Hepatic stellate cell (primary cell): ENCODE measurements around the gene KCNG1.
A peak's percentile ranks its signal among the peaks of the same experiment; 100 is the strongest.

Experiments
- DNase-seq: peaks from one replicate; pipeline ENCODE4 v3.0.0; 2011; ENCODE audit warnings: low spot score

Gene KCNG1

GRCh38 chr20:51013577-51014330 is 9.2 kb downstream of the KCNG1 start:
- DNase-seq = no peak

GRCh38 chr20:51012357-51012756 is 10.6 kb downstream of the KCNG1 start:
- DNase-seq = no peak

- no peak for DNase-seq
These were observed 11.4 kb downstream of the KCNG1 start for GRCh38 chr20:51011479-51011878.

GRCh38 chr20:51010932-51011331 is 12.0 kb downstream of the KCNG1 start:
- DNase-seq = no peak

DNA sequence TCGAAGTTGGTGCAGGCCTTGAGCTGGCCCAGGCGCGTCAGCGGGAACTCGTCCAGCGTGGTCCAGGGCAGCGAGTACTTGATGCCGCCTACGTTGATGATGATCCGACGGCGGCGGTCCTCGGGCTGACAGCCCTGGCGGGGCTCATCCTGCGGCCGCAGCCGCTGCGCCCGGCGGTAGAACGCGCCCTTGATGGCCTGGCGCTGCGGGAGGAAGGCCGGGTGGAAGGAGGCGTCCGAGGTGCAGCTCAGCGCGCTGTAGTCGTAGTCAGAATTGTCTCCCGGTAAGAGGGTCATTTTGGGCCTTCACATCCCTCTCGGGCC is 12.9 kb downstream of the KCNG1 start:
- DNase-seq = no peak

GRCh38 chr20:51009303-51010042 is 13.4 kb downstream of the KCNG1 start:
- no peak for DNase-seq

DNA sequence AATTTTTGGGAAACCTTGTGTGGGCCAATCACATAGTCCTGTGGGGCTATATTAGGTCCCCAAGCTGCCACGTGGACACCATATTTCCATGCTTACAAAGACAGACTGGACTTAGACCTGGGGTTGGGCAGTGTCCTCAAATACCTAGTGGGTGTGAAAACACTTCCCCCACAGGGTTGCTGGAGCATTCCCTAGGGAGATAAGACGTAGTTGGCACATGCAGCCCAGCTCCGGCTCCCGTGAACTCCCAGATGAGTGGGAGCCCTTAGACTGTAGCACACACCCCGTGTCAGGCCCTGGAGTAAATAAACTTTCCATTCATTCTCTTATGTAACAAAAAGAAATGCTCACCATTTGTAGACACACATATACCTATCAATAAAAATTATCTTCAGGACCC is 14.2 kb downstream of the KCNG1 start:
- DNase-seq = no peak

- no peak for DNase-seq
These were observed 17.7 kb downstream of the KCNG1 start for GRCh38 chr20:51005214-51005613.

- DNase-seq = no peak
These were observed 18.1 kb downstream of the KCNG1 start for GRCh38 chr20:51004781-51005180.

DNA sequence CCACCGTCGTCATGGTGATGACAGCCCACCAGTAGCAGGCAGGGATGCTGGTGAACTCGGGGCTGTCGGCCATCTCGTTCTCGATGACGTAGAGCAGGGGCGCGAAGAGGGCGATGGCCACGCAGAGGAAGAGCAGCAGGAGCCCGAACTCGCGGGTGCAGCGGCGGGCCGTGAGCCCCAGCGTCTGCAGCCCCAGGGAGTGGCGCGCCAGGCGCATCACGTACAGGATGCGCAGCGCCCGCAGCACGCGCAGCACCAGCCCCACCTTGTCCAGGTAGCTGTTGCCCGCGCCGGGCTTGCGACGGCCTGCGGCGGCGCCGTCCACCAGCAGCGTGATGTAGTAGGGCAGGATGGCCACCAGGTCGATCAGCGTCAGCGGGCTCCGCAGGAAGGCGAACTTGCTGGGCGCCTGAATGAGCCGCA is 18.6 kb downstream of the KCNG1 start:
- no peak for DNase-seq

- DNase-seq = no peak
These were observed 19.2 kb downstream of the KCNG1 start for GRCh38 chr20:51003753-51004152.

- no peak for DNase-seq
These were observed 20.3 kb downstream of the KCNG1 start for GRCh38 chr20:51002633-51003032.

DNA sequence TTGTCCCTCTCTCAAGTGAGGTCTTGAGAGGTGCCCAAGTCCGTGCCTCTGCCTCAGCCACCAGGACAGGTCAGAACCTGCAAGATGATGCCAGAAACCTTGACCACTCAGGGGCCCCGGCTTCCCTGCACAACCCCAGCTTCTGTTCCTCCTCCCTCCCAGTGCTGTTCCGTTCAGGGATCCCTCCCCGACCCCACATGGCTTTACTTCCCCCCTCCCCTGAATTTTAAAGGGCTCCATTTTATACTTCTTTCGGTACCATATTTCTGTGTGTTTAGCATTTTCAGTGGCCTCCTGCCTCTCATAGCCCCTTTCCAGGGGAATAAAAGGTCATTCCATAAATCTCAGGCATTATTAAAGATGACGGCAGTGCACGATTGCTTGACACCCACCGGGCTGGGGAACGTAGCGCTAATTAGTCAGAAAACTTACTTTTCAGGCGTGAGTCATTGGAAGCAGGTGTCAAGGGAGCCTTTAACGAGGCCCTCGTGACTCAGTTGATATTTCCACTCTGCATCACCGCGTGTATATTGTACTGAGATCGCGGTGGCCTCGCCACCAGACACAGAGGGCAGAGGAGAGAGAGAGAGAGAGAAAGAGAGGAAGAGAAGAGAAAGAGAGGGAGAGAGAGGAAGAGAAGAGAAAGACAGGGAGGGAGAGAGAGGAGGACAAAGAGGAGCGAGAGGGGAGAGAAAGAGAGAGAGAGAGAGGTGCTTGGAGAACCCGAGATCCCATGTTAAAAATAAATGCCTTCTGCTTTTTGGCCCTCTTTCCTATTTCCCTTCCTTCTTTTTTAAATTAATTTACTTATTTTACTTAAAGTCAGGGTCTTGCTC is 21.3 kb downstream of the KCNG1 start:
- no peak for DNase-seq

- no peak for DNase-seq
These were observed 23.6 kb downstream of the KCNG1 start for GRCh38 chr20:50999355-50999754.

DNA sequence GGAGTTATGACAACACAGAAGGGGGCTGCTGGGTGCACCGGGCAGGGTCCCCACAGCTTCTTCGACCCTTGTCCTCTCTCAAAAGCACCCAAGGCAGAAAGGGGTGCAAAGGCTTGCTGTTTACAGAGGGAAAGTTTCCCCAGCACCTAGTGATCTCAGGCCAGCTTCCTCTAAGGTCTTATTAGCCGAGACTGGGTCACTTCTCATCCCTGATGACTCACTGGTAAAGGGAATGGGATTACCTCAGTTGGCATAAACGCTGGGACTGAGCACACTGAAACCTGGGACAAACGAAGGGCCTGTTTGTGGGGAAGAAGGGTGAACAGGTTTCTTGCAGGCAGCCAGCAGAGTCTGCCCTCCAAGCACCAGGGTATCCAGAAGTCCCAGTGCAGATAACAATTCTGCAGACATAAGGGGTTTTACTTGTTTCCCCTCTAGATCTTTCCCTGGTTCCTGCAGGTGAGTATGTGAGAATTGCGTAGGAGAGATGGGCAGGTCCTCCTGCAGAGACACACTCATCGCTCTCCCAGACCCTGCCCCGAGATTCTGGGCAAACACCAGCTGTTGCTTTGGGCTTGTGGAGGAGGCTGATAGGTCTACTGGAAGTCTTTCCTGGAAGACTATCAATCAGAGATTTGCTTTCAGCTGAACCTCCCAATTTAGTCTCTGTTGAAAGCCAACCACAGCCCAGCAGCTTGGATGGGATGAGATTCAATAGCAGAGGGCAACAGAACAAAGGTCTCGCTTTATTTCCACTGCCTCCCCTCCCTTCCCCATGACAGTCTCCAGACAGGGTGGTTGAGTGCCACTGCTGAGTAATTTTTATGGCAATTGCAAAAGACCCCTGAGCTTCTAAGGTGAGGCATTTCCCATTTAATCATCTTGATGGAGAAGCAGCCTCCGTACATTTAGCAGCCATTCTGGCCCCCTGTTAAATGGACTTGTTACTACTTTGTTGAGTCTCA is 25.7 kb downstream of the KCNG1 start:
- DNase-seq = peak; percentile 58

- DNase-seq = no peak
These were observed 27.4 kb downstream of the KCNG1 start for GRCh38 chr20:50995506-50995905.

GRCh38 chr20:50993876-50994275 is 29.0 kb downstream of the KCNG1 start:
- DNase-seq = no peak

DNA sequence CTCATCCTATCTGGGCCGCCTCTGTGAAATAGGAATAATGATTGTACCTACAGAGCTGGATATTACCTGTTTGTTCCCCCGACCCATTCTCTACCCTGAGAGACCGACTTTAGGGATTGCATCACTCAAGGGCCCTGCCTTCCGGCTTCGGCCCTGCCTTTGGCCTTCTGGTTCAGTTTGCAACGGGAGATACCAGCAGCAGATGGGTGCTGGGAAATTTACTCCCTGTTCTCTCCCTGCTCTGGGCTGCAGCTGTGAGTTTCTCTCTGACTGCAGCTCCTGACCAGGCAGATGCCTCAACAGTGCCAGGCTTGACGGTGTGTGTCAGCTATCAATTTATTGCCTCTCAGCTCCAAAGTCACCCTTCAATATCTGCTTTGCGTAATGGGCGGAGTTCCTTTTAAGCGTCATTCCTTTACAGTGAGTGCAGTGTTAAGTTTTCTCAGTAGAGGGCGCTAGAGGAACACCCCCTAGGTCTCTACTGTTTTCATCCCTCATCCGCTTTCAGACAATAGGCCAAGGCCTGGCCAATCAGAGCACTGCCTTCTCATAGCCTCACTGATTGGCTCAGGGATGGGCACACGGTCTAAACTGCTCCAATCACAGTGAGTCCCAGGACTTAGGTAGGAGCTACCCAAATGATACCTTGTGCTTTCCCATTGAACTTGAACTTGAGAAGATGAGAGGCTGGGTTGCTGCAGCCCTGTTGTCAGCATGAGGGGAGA is 30.0 kb downstream of the KCNG1 start:
- peak; percentile 75 for DNase-seq

GRCh38 chr20:50992336-50992732 is 30.6 kb downstream of the KCNG1 start:
- DNase-seq = no peak

GRCh38 chr20:50991076-50991475 is 31.8 kb downstream of the KCNG1 start:
- DNase-seq = no peak
